Fibroblast of lung (primary cell): ENCODE measurements around the gene NMBR.

Experiments
- EZH2 ChIP-seq: IDR thresholded peaks from 2 replicates; pipeline ENCODE4 v1.5.1; 2012; ENCODE audit warnings: low read length, control low read depth, mild to moderate bottlenecking; ENCODE audit errors: missing control alignments
- TF ChIP-seq, protein P1 (sequence below), 2 donors: IDR thresholded peaks in 1 of 2; conservative IDR thresholded peaks in 1 of 2; 1 replicate in 1 of 2; 2 replicates in 1 of 2; pipeline ENCODE4 v1.5.1; 2011 to 2012; ENCODE audit warnings: low read length in 2 of 2, control low read depth in 1 of 2, inconsistent platforms in 1 of 2, low read depth in 1 of 2, mild to moderate bottlenecking in 1 of 2

GRCh38 chr6:142195862-142196541, 49.1 kb upstream of the NMBR start:
- TF ChIP-seq, protein P1, sequence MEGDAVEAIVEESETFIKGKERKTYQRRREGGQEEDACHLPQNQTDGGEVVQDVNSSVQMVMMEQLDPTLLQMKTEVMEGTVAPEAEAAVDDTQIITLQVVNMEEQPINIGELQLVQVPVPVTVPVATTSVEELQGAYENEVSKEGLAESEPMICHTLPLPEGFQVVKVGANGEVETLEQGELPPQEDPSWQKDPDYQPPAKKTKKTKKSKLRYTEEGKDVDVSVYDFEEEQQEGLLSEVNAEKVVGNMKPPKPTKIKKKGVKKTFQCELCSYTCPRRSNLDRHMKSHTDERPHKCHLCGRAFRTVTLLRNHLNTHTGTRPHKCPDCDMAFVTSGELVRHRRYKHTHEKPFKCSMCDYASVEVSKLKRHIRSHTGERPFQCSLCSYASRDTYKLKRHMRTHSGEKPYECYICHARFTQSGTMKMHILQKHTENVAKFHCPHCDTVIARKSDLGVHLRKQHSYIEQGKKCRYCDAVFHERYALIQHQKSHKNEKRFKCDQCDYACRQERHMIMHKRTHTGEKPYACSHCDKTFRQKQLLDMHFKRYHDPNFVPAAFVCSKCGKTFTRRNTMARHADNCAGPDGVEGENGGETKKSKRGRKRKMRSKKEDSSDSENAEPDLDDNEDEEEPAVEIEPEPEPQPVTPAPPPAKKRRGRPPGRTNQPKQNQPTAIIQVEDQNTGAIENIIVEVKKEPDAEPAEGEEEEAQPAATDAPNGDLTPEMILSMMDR (conservative IDR thresholded peaks at IDR 0.05 in 1 of 2, IDR thresholded peaks at IDR 0.05 in 1 of 2; ENCODE audit: low read depth in 1 of 2, low read length in 2 of 2) = no peak
- TF ChIP-seq EZH2 = no peak
